GM21576 (cell line): ENCODE data around the gene XAF1.
"Not testable (repeated sequence)": the region's sequence is repeated elsewhere in the genome, so short reads cannot be mapped to it uniquely, and the experiment has no call there.

Experiments used
- ATAC-seq: cut with Tn5 transposase; IDR thresholded peaks from one replicate; pipeline ENCODE4 v1.9.1; 2021; ENCODE audit warnings: mild to moderate bottlenecking, moderate library complexity; ENCODE audit not compliant: unreplicated experiment

Gene XAF1

GRCh38 chr17:6753006-6753445, 2.8 kb upstream of the XAF1 start:
- no peak for ATAC-seq

GRCh38 chr17:6753546-6753945, 2.3 kb upstream of the XAF1 start:
- ATAC-seq: no peak

GRCh38 chr17:6755281-6755680, 565 bp upstream of the XAF1 start:
- ATAC-seq: no peak

- no peak for ATAC-seq
Observed at GRCh38 chr17:6756425-6757031, 682 bp downstream of the XAF1 start.

GRCh38 chr17:6757747-6758146, 1.9 kb downstream of the XAF1 start:
- no peak for ATAC-seq

- no peak for ATAC-seq
Observed at GRCh38 chr17:6761779-6762178, 5.9 kb downstream of the XAF1 start.

GRCh38 chr17:6768447-6768846, 12.6 kb downstream of the XAF1 start:
- no peak for ATAC-seq

- no peak for ATAC-seq
Observed at GRCh38 chr17:6772016-6772415, 16.2 kb downstream of the XAF1 start.

GRCh38 chr17:6774906-6775305, 19.1 kb downstream of the XAF1 start:
- ATAC-seq: not testable (repeated sequence)

GRCh38 chr17:6775871-6776405, 20.1 kb downstream of the XAF1 start, which contains the start of gene FBXO39:
TSS of gene FBXO39 (plus strand) at chr17:6776215. CDS start at chr17:6779869, 3,654 bp downstream.
- ATAC-seq: no peak

GRCh38 chr17:6779411-6779810, 23.6 kb downstream of the XAF1 start:
- ATAC-seq: no peak

GRCh38 chr17:6780001-6780400, 24.2 kb downstream of the XAF1 start:
- ATAC-seq: no peak

- no peak for ATAC-seq
Observed at GRCh38 chr17:6780886-6781285, 25.0 kb downstream of the XAF1 start.

- ATAC-seq: no peak
Observed at GRCh38 chr17:6782244-6782643, 26.4 kb downstream of the XAF1 start.

GRCh38 chr17:6786618-6787017, 30.8 kb downstream of the XAF1 start:
- ATAC-seq: no peak

GRCh38 chr17:6787081-6787693, 31.3 kb downstream of the XAF1 start:
- no peak for ATAC-seq

- no peak for ATAC-seq
Observed at GRCh38 chr17:6789146-6789545, 33.3 kb downstream of the XAF1 start.

- no peak for ATAC-seq
Observed at GRCh38 chr17:6793748-6794493, 38.1 kb downstream of the XAF1 start.

- ATAC-seq: no peak
Observed at GRCh38 chr17:6796017-6796886, 40.4 kb downstream of the XAF1 start.

- ATAC-seq: no peak
Observed at GRCh38 chr17:6796887-6797490, 41.1 kb downstream of the XAF1 start.
